RWPE2 (cell line): ENCODE data around the gene CCDC71.
A peak's percentile ranks its signal among the peaks of the same experiment; 100 is the strongest.

Experiments used
- ATAC-seq: fragments of 200-7000 bp; cut with Tn5 transposase; 3 replicates; pipeline ENCODE4 v1.9.1; 2021; ENCODE audit warnings: low read depth
- DNase-seq: peaks from one replicate; pipeline ENCODE4 v3.0.0-alpha.2; 2020; ENCODE audit warnings: low spot score
- H3K27ac ChIP-seq: fragments of 450-650 bp; 2 replicates; pipeline ENCODE4 v1.5.1; 2017; ENCODE audit warnings: mild to moderate bottlenecking; ENCODE audit not compliant: poor library complexity, severe bottlenecking
- H3K27me3 ChIP-seq: fragments of 250-450 bp; sonication (Bioruptor Pico); 2 replicates; pipeline ENCODE4 v1.5.1; 2021; ENCODE audit warnings: mild to moderate bottlenecking, moderate library complexity; ENCODE audit not compliant: insufficient read depth, poor library complexity, severe bottlenecking
- H3K36me3 ChIP-seq: fragments of 250-450 bp; sonication (Bioruptor Pico); 2 replicates; pipeline ENCODE4 v1.5.1; 2020; ENCODE audit warnings: low read depth, mild to moderate bottlenecking, moderate library complexity
- H3K4me1 ChIP-seq: fragments of 250-450 bp; sonication (Bioruptor Pico); 2 replicates; pipeline ENCODE4 v1.5.1; 2021; ENCODE audit warnings: mild to moderate bottlenecking, moderate library complexity; ENCODE audit not compliant: insufficient read depth, poor library complexity, severe bottlenecking
- H3K4me3 ChIP-seq: fragments of 250-450 bp; sonication (Bioruptor Pico); 2 replicates; pipeline ENCODE4 v1.5.1; 2021; ENCODE audit warnings: mild to moderate bottlenecking, moderate library complexity; ENCODE audit not compliant: severe bottlenecking
- H3K9me3 ChIP-seq: fragments of 250-450 bp; sonication (Bioruptor Pico); 2 replicates; pipeline ENCODE4 v1.5.1; 2021; ENCODE audit warnings: mild to moderate bottlenecking, moderate library complexity; ENCODE audit not compliant: severe bottlenecking
- CTCF ChIP-seq: fragments of 450-650 bp; IDR thresholded peaks from one replicate; pipeline ENCODE4 v1.5.1; 2017; ENCODE audit warnings: mild to moderate bottlenecking, moderate library complexity; ENCODE audit not compliant: poor library complexity, severe bottlenecking

CCDC71 gene

GRCh38 chr3:49161197-49161596 lies 4.9 kb downstream of the CCDC71 start:
- peaks cover 20% of the 10 kb centered on the region for H3K36me3 ChIP-seq
- H3K9me3 ChIP-seq = no peaks in the 10 kb centered on the region
- no peak overlapping the region for H3K4me3 ChIP-seq
- DNase-seq (no peak), ATAC-seq (no peak)
- H3K27me3 ChIP-seq = no peaks in the 10 kb centered on the region
- H3K27ac ChIP-seq = no peak overlapping the region
- peaks cover 3% of the 10 kb centered on the region for H3K4me1 ChIP-seq
- TF ChIP-seq CTCF = no peak

GRCh38 chr3:49158792-49159191 lies 7.3 kb downstream of the CCDC71 start:
- H3K27ac ChIP-seq = no peak overlapping the region
- peaks cover 9% of the 10 kb centered on the region for H3K36me3 ChIP-seq
- peak; percentile 25; the same call in 1 of the 3 replicates for ATAC-seq
- DNase-seq = no peak
- H3K9me3 ChIP-seq = no peaks in the 10 kb centered on the region
- H3K4me1 ChIP-seq = no peaks in the 10 kb centered on the region
- no peak for TF ChIP-seq CTCF
- H3K27me3 ChIP-seq = no peaks in the 10 kb centered on the region
- no peak overlapping the region for H3K4me3 ChIP-seq

GRCh38 chr3:49158103-49158709 lies 7.9 kb downstream of the CCDC71 start:
- Histone ChIP-seq H3K27ac (no peak overlapping the region), H3K4me3 (no peak overlapping the region), H3K4me1 (no peaks in the 10 kb centered on the region), H3K36me3 (0 out of 2 replicates have a peak, but pooled peaks cover 6% of the 10 kb centered on the region), H3K9me3 (no peaks in the 10 kb centered on the region), H3K27me3 (no peaks in the 10 kb centered on the region)
- peak; percentile 69 for TF ChIP-seq CTCF
- ATAC-seq (peak; percentile 42; the same call in 2 of the 3 replicates), DNase-seq (no peak)

GRCh38 chr3:49157289-49157688 lies 8.8 kb downstream of the CCDC71 start:
- Histone ChIP-seq H3K4me1 (no peaks in the 10 kb centered on the region), H3K36me3 (no peaks in the 10 kb centered on the region), H3K9me3 (no peaks in the 10 kb centered on the region), H3K4me3 (no peak overlapping the region), H3K27me3 (no peaks in the 10 kb centered on the region), H3K27ac (no peak overlapping the region)
- no peak for TF ChIP-seq CTCF
- DNase-seq (no peak), ATAC-seq (no peak)

- H3K27ac ChIP-seq = no peak overlapping the region
- H3K27me3 ChIP-seq = no peaks in the 10 kb centered on the region
- ATAC-seq (no peak), DNase-seq (no peak)
- no peaks in the 10 kb centered on the region for H3K9me3 ChIP-seq
- no peak for TF ChIP-seq CTCF
- H3K36me3 ChIP-seq = no peaks in the 10 kb centered on the region
- H3K4me1 ChIP-seq = no peaks in the 10 kb centered on the region
- H3K4me3 ChIP-seq = no peak overlapping the region
Observed at GRCh38 chr3:49153349-49153912, 12.7 kb downstream of the CCDC71 start.
